NCI-H1048 (cell line): ENCODE measurements around the gene HOXD3.

Source experiments
- DNase-seq: peaks from one replicate; lab custom pipeline; 2025; lab: John Stamatoyannopoulos, UW

Gene HOXD3

GRCh38 chr2:176212276-176212675, 55.2 kb downstream of the HOXD3 start:
- DNase-seq: no peak

GRCh38 chr2:176213406-176213805, 56.3 kb downstream of the HOXD3 start:
- no peak for DNase-seq
